Ishikawa (cell line): ENCODE data around the gene SMPD3.

ENCODE experiments used
- CEBPB ChIP-seq: IDR thresholded peaks from 2 replicates; pipeline ENCODE4 v1.6.1; 2012
- CREB1 ChIP-seq: IDR thresholded peaks from 2 replicates; pipeline ENCODE4 v1.6.1; 2012; ENCODE audit warnings: low read depth
- EP300 ChIP-seq: IDR thresholded peaks from 2 replicates; pipeline ENCODE4 v1.6.1; 2012; ENCODE audit warnings: borderline replicate concordance
- FOXM1 ChIP-seq: IDR thresholded peaks from 2 replicates; pipeline ENCODE4 v1.6.1; 2012; ENCODE audit warnings: low read depth, borderline replicate concordance
- MAX ChIP-seq: IDR thresholded peaks from 2 replicates; pipeline ENCODE4 v1.6.1; 2012
- RAD21 ChIP-seq: IDR thresholded peaks from 2 replicates; pipeline ENCODE4 v1.6.1; 2012; ENCODE audit warnings: low read depth
- REST ChIP-seq: IDR thresholded peaks from 2 replicates; pipeline ENCODE4 v1.6.1; 2012; ENCODE audit warnings: low read depth, mild to moderate bottlenecking
- TAF1 ChIP-seq: IDR thresholded peaks from 2 replicates; pipeline ENCODE4 v1.6.1; 2012; ENCODE audit warnings: low read depth, mild to moderate bottlenecking
- TCF12 ChIP-seq: IDR thresholded peaks from 2 replicates; pipeline ENCODE4 v1.6.1; 2012; ENCODE audit warnings: low read depth
- TEAD4 ChIP-seq: IDR thresholded peaks from 2 replicates; pipeline ENCODE4 v1.6.1; 2012
- YY1 ChIP-seq: IDR thresholded peaks from 2 replicates; pipeline ENCODE4 v1.6.1; 2012; ENCODE audit warnings: low read depth
- ZBTB7A ChIP-seq: IDR thresholded peaks from 2 replicates; pipeline ENCODE4 v1.6.1; 2012; ENCODE audit warnings: low read depth

GRCh38 chr16:68362262-68362913 is 85.9 kb downstream of the SMPD3 start:
- no peak for TF ChIP-seq ZBTB7A
- no peak for TF ChIP-seq CREB1
- TF ChIP-seq EP300, result no peak
- no peak for TF ChIP-seq YY1
- TF ChIP-seq TAF1, result no peak
- no peak for TF ChIP-seq CEBPB
- TF ChIP-seq REST, result no peak
- no peak for TF ChIP-seq FOXM1
- TF ChIP-seq RAD21, result no peak
- no peak for TF ChIP-seq TCF12
- TF ChIP-seq MAX, result no peak
- TF ChIP-seq TEAD4, result no peak
